Measurements from ENCODE around the gene RALY. TPM values are rescaled to one million over a fixed set of nuclear protein-coding genes. Genes with fewer than 3 reads are reported as not detected.

The RALY gene
- total RNA-seq, 4 donors from 2014 or later: 23.2 to 101 (median 87.5) TPM

- Histone ChIP-seq H3K36me3 (no peaks in the 10 kb centered on the region), H3K4me3 (no peak overlapping the region), H3K27ac (no peak overlapping the region), H3K9me3 (no peaks in the 10 kb centered on the region), H3K27me3 (no peaks in the 10 kb centered on the region), H3K4me1 (no peaks in the 10 kb centered on the region)
- TF ChIP-seq, protein P1, sequence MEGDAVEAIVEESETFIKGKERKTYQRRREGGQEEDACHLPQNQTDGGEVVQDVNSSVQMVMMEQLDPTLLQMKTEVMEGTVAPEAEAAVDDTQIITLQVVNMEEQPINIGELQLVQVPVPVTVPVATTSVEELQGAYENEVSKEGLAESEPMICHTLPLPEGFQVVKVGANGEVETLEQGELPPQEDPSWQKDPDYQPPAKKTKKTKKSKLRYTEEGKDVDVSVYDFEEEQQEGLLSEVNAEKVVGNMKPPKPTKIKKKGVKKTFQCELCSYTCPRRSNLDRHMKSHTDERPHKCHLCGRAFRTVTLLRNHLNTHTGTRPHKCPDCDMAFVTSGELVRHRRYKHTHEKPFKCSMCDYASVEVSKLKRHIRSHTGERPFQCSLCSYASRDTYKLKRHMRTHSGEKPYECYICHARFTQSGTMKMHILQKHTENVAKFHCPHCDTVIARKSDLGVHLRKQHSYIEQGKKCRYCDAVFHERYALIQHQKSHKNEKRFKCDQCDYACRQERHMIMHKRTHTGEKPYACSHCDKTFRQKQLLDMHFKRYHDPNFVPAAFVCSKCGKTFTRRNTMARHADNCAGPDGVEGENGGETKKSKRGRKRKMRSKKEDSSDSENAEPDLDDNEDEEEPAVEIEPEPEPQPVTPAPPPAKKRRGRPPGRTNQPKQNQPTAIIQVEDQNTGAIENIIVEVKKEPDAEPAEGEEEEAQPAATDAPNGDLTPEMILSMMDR (IDR thresholded peaks at IDR 0.05): no peak
- TF ChIP-seq POLR2A (IDR thresholded peaks at IDR 0.05): no peak
- intact Hi-C loops (cut with DNase I; ENCODE audit: low total_unique reads): loop anchor here (10.0 kb wide), 1 partner anchor 215 kb away; no protein-coding TSS in a partner anchor
- no peak for DNase-seq
Measured at GRCh38 chr20:34079818-34080217, 86.1 kb downstream of the RALY start.

DNA sequence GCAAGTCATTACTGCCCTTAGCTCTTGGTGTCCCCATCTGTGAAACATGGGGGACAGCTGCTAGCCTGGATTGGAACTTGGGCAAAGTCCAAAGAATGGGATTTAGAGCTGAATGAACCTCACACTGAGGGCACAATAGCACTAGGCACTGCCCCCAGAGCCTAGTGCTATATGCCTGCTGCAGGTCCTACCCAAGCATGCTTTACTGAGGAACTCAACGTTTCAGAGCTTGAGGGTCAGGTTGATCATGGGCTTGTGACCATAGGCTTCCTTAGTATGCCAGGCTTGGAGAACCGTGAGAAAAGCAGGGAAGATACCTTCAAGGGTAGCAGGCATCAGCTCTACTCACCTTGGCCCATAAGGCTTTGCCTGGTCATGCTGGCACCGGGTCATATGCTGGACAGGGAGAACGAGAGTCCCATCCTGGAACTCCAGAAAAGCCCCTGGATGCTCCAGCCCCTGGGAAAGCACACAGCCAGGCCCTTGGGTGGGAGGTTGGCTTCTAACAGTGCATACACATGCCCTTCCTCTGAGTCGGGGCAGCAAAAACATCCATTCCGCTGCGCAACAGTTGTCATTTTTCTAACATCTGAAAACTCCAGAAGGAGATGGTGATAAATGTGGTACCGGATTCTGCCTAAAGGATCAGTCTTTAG, 88.6 kb downstream of the RALY start:
- intact Hi-C loops (cut with DNase I; ENCODE audit: low total_unique reads): no loop called here
- Histone ChIP-seq H3K27ac (peak overlapping the region; percentile 41 to 44), H3K4me1 (no peaks in the 10 kb centered on the region), H3K4me3 (no peak overlapping the region), H3K27me3 (no peaks in the 10 kb centered on the region), H3K9me3 (no peaks in the 10 kb centered on the region), H3K36me3 (no peaks in the 10 kb centered on the region)
- TF ChIP-seq POLR2A (IDR thresholded peaks at IDR 0.05): no peak
- TF ChIP-seq, protein P1 (IDR thresholded peaks at IDR 0.05): no peak
- no peak for DNase-seq

DNA sequence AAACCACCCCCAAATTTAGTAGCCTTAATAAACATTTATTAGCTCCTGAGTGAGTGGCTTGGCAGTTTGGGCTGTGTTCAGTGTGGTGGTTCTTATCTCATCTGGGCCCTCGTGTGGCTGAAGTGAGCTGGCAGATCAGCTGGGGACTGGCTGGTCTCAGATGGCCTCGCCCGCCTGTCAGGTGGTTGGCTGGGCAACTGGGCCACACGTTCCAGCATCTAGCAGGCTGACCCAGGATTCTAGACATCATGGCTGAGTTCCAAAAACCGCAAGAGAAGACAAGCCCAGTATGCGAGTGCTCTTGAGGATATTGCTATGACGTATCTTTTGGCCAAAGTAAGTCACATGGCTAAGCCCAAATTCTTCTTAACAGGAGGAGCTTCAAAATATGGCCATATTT, 89.4 kb downstream of the RALY start:
- intact Hi-C loops (cut with DNase I; ENCODE audit: low total_unique reads): no loop called here
- peak; percentile 27 to 44 for DNase-seq
- Histone ChIP-seq H3K9me3 (no peaks in the 10 kb centered on the region), H3K36me3 (no peaks in the 10 kb centered on the region), H3K4me3 (no peak overlapping the region), H3K27me3 (no peaks in the 10 kb centered on the region), H3K27ac (peak overlapping the region; percentile 41 to 44), H3K4me1 (no peaks in the 10 kb centered on the region)
- TF ChIP-seq POLR2A (IDR thresholded peaks at IDR 0.05): no peak

DNA sequence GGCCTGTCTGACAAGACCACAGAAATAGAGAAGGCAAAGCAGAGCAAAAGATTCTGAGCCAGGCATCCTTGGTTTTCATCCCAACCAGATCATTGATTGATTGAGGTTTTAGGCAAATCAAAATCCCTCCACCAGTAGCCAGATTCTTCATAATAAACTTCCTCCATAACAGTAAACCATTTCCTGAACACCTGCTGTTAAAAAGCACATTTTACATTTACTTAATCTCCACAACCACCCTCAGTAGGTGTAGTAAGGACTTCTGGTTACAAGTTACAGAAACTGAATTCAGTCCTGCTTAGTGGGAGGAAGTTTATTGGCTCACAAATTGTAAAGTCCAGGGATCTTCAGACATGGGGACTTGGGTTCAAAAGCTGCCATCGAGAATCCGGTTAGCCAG, 90.1 kb downstream of the RALY start:
- Histone ChIP-seq H3K36me3 (no peaks in the 10 kb centered on the region), H3K4me3 (no peak overlapping the region), H3K4me1 (no peaks in the 10 kb centered on the region), H3K9me3 (no peaks in the 10 kb centered on the region), H3K27me3 (no peaks in the 10 kb centered on the region), H3K27ac (peak overlapping the region; percentile 41 to 44)
- no peak for DNase-seq
- intact Hi-C loops (cut with DNase I; ENCODE audit: low total_unique reads): no loop called here
- TF ChIP-seq POLR2A (IDR thresholded peaks at IDR 0.05): no peak
- TF ChIP-seq, protein P1 (IDR thresholded peaks at IDR 0.05): no peak

GRCh38 chr20:34084227-34084923, 90.7 kb downstream of the RALY start:
- Histone ChIP-seq H3K4me3 (no peak overlapping the region), H3K4me1 (no peaks in the 10 kb centered on the region), H3K9me3 (no peaks in the 10 kb centered on the region), H3K36me3 (no peaks in the 10 kb centered on the region), H3K27ac (no peak overlapping the region), H3K27me3 (no peaks in the 10 kb centered on the region)
- intact Hi-C loops (cut with DNase I; ENCODE audit: low total_unique reads): no loop called here
- no peak for DNase-seq
- TF ChIP-seq, protein P1 (IDR thresholded peaks at IDR 0.05): no peak
- TF ChIP-seq POLR2A (IDR thresholded peaks at IDR 0.05): no peak

All from uterus (tissue), 4 donors.